Measurements from ENCODE around the gene ZNF532. TPM values are rescaled to one million over a fixed set of nuclear protein-coding genes. Genes with fewer than 3 reads are reported as not detected.

ZNF532 gene
- total RNA-seq, 4 donors from 2014 or later, result 48.3 to 128 (median 96.2) TPM

GRCh38 chr18:58951986-58952702, 87.5 kb downstream of the ZNF532 start:
- no peak overlapping the region for H3K27ac ChIP-seq
- WGBS, 2 donors (ENCODE audit: low coverage in 1 of 2), result 81 to 83% methylated on average over 3 to 4 of the region's 4 CpGs
- ATAC-seq, result no peak
- H3K9me3 ChIP-seq, result no peaks in the 10 kb centered on the region
- H3K4me1 ChIP-seq, result peaks cover 0 to 6% (median 0%) of the 10 kb centered on the region in 3 donors
- H3K4me3 ChIP-seq, result no peak overlapping the region
- TF ChIP-seq EP300 (IDR thresholded peaks at IDR 0.05), result no peak
- TF ChIP-seq POLR2AphosphoS5 (IDR thresholded peaks at IDR 0.05), result no peak
- TF ChIP-seq CTCF (IDR thresholded peaks at IDR 0.05), result no peak
- TF ChIP-seq POLR2A (IDR thresholded peaks at IDR 0.05), result no peak
- H3K36me3 ChIP-seq, result peaks cover 0 to 49% of the 10 kb centered on the region in 2 donors
- H3K27me3 ChIP-seq, result no peaks in the 10 kb centered on the region

GRCh38 chr18:58952858-58953257, 88.2 kb downstream of the ZNF532 start:
- no peaks in the 10 kb centered on the region for H3K27me3 ChIP-seq
- H3K9me3 ChIP-seq, result no peaks in the 10 kb centered on the region
- H3K4me3 ChIP-seq, result no peak overlapping the region
- no peak overlapping the region for H3K27ac ChIP-seq
- WGBS, 2 donors (ENCODE audit: low coverage in 1 of 2), result 82 to 88% methylated on average over 1 to 3 of the region's 3 CpGs
- H3K4me1 ChIP-seq, result peaks cover 0 to 6% (median 0%) of the 10 kb centered on the region in 3 donors
- peaks cover 0 to 46% of the 10 kb centered on the region in 2 donors for H3K36me3 ChIP-seq
- no peak for ATAC-seq
- TF ChIP-seq EP300 (IDR thresholded peaks at IDR 0.05) (no peak), POLR2A (IDR thresholded peaks at IDR 0.05) (no peak), POLR2AphosphoS5 (IDR thresholded peaks at IDR 0.05) (no peak), CTCF (IDR thresholded peaks at IDR 0.05) (no peak)

- Histone ChIP-seq H3K27ac (no peak overlapping the region), H3K9me3 (no peaks in the 10 kb centered on the region), H3K4me1 (peaks cover 0 to 6% (median 0%) of the 10 kb centered on the region in 3 donors), H3K27me3 (no peaks in the 10 kb centered on the region), H3K36me3 (peaks cover 0 to 41% of the 10 kb centered on the region in 2 donors), H3K4me3 (no peak overlapping the region)
- no peak for TF ChIP-seq POLR2AphosphoS5 (IDR thresholded peaks at IDR 0.05)
- TF ChIP-seq POLR2A (IDR thresholded peaks at IDR 0.05), result no peak
- no peak for TF ChIP-seq EP300 (IDR thresholded peaks at IDR 0.05)
- TF ChIP-seq CTCF (IDR thresholded peaks at IDR 0.05), result no peak
- ATAC-seq, result no peak
- 25 to 37% methylated on average over 3 of the region's 3 CpGs for WGBS, 2 donors (ENCODE audit: low coverage in 1 of 2)
Measured at GRCh38 chr18:58953627-58954026, 89.0 kb downstream of the ZNF532 start.

GRCh38 chr18:58955001-58955400, 90.3 kb downstream of the ZNF532 start:
- no peak for ATAC-seq
- H3K27ac ChIP-seq, result no peak overlapping the region
- WGBS, 2 donors (ENCODE audit: low coverage in 1 of 2), result 97% methylated on average over 3 to 4 of the region's 6 CpGs
- no peaks in the 10 kb centered on the region for H3K27me3 ChIP-seq
- no peak overlapping the region for H3K4me3 ChIP-seq
- H3K4me1 ChIP-seq, result peaks cover 0 to 6% (median 0%) of the 10 kb centered on the region in 3 donors
- TF ChIP-seq POLR2A (IDR thresholded peaks at IDR 0.05), result no peak
- no peak for TF ChIP-seq POLR2AphosphoS5 (IDR thresholded peaks at IDR 0.05)
- TF ChIP-seq CTCF (IDR thresholded peaks at IDR 0.05), result no peak
- no peak for TF ChIP-seq EP300 (IDR thresholded peaks at IDR 0.05)
- H3K36me3 ChIP-seq, result peaks cover 0 to 40% of the 10 kb centered on the region in 2 donors
- no peaks in the 10 kb centered on the region for H3K9me3 ChIP-seq

- Histone ChIP-seq H3K27ac (no peak overlapping the region), H3K4me3 (no peak overlapping the region), H3K27me3 (no peaks in the 10 kb centered on the region), H3K9me3 (no peaks in the 10 kb centered on the region), H3K36me3 (peaks cover 0 to 45% of the 10 kb centered on the region in 2 donors), H3K4me1 (peaks cover 0 to 6% (median 0%) of the 10 kb centered on the region in 3 donors)
- peak; percentile 70 for ATAC-seq
- TF ChIP-seq POLR2A (IDR thresholded peaks at IDR 0.05), result no peak
- no peak for TF ChIP-seq EP300 (IDR thresholded peaks at IDR 0.05)
- no peak for TF ChIP-seq POLR2AphosphoS5 (IDR thresholded peaks at IDR 0.05)
- TF ChIP-seq CTCF (IDR thresholded peaks at IDR 0.05), result no peak
- WGBS, 2 donors (ENCODE audit: low coverage in 1 of 2), result 70 to 100% methylated on average over 3 to 4 of the region's 4 CpGs
Measured at GRCh38 chr18:58955738-58956137, 91.1 kb downstream of the ZNF532 start.
